Uterus (tissue), 2 donors: ENCODE data around the gene HSFX2.

Source experiments
- POLR2A ChIP-seq, 2 donors: fragments of 450-650 bp; IDR thresholded peaks; one replicate each; pipeline ENCODE4 v1.6.1; 2016; ENCODE audit warnings: antibody characterized with exemption in 2 of 2, mild to moderate bottlenecking in 1 of 2, moderate library complexity in 1 of 2
- TF ChIP-seq, protein P1 (sequence below), 4 experiments: fragments of 200-600 bp in 2 of 4; fragments of 450-650 bp in 2 of 4; sonication (generic) in 2 of 4; IDR thresholded peaks; one replicate each; pipeline ENCODE4 v1.5.1; 2016 to 2019; ENCODE audit warnings: antibody characterized with exemption in 4 of 4, mild to moderate bottlenecking in 2 of 4, moderate library complexity in 1 of 4

- no peak for TF ChIP-seq POLR2A (IDR thresholded peaks at IDR 0.05)
- TF ChIP-seq, protein P1, sequence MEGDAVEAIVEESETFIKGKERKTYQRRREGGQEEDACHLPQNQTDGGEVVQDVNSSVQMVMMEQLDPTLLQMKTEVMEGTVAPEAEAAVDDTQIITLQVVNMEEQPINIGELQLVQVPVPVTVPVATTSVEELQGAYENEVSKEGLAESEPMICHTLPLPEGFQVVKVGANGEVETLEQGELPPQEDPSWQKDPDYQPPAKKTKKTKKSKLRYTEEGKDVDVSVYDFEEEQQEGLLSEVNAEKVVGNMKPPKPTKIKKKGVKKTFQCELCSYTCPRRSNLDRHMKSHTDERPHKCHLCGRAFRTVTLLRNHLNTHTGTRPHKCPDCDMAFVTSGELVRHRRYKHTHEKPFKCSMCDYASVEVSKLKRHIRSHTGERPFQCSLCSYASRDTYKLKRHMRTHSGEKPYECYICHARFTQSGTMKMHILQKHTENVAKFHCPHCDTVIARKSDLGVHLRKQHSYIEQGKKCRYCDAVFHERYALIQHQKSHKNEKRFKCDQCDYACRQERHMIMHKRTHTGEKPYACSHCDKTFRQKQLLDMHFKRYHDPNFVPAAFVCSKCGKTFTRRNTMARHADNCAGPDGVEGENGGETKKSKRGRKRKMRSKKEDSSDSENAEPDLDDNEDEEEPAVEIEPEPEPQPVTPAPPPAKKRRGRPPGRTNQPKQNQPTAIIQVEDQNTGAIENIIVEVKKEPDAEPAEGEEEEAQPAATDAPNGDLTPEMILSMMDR (IDR thresholded peaks at IDR 0.05): no peak
Observed at GRCh38 chrX:149571770-149572169, 23.3 kb downstream of the HSFX2 start.
